Measurements from ENCODE around the gene TIE1.

DNA sequence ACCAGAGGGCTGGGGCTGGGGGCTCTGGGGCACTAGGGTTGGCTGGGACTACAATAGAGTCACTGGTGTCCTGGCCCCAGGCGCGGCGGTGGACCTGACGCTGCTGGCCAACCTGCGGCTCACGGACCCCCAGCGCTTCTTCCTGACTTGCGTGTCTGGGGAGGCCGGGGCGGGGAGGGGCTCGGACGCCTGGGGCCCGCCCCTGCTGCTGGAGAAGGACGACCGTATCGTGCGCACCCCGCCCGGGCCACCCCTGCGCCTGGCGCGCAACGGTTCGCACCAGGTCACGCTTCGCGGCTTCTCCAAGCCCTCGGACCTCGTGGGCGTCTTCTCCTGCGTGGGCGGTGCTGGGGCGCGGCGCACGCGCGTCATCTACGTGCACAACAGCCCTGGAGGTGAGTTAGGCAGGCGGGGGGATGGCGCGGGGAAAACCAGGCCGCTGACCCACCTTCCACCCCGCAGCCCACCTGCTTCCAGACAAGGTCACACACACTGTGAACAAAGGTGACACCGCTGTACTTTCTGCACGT, 4.1 kb downstream of the TIE1 start:
- TF ChIP-seq ZFP3 (CRISPR knock-in tag; IDR thresholded peaks at IDR 0.05) = no peak
- TF ChIP-seq, protein P1, sequence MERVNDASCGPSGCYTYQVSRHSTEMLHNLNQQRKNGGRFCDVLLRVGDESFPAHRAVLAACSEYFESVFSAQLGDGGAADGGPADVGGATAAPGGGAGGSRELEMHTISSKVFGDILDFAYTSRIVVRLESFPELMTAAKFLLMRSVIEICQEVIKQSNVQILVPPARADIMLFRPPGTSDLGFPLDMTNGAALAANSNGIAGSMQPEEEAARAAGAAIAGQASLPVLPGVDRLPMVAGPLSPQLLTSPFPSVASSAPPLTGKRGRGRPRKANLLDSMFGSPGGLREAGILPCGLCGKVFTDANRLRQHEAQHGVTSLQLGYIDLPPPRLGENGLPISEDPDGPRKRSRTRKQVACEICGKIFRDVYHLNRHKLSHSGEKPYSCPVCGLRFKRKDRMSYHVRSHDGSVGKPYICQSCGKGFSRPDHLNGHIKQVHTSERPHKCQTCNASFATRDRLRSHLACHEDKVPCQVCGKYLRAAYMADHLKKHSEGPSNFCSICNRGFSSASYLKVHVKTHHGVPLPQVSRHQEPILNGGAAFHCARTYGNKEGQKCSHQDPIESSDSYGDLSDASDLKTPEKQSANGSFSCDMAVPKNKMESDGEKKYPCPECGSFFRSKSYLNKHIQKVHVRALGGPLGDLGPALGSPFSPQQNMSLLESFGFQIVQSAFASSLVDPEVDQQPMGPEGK (CRISPR knock-in tag; IDR thresholded peaks at IDR 0.05; ENCODE audit: borderline replicate concordance) = no peak

Data from SK-N-SH treated with all-trans-retinoic acid at 6 μM for 48 hours (cell line).